ENCODE data around the gene MYO3B.

DNA sequence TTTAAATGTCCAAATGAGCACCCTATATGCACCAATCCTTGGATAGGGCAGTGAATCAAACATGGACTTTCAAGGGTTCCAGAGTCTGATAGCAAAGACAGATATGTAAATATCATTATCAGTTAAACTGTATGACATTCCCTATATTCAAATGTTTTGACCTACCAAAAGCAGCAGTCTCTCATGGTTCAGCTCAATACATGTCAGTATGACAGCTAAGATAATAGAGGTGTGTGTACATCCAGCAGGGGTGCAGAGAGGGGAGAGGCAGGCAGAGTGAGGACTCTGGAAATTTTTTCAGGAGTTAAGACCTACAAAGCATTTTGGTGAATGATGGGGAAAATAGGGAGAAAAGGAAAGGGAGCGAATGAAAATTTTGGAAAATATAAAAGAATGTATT is 106.3 kb downstream of the MYO3B start:
- TF ChIP-seq EZH2 (IDR thresholded peaks at IDR 0.05; ENCODE audit: insufficient read depth, poor library complexity, severe bottlenecking): no peak
- no peak for TF ChIP-seq EZH2phosphoT487 (IDR thresholded peaks at IDR 0.05; ENCODE audit: insufficient read depth, low read depth)

Data from GM23248 (cell line).